Astrocyte (in vitro differentiated cells and primary cell): ENCODE data around the gene TRAF3IP1.

Experiments
- EZH2 ChIP-seq: IDR thresholded peaks from 2 replicates; pipeline ENCODE4 v1.6.1; 2012; ENCODE audit warnings: mild to moderate bottlenecking, low read length, inconsistent platforms; ENCODE audit not compliant: insufficient read depth
- TF ChIP-seq, protein P1 (sequence below): IDR thresholded peaks from 2 replicates; pipeline ENCODE4 v1.5.1; 2011; ENCODE audit warnings: low read depth, mild to moderate bottlenecking, inconsistent platforms, low read length, moderate library complexity; ENCODE audit not compliant: insufficient read depth

DNA sequence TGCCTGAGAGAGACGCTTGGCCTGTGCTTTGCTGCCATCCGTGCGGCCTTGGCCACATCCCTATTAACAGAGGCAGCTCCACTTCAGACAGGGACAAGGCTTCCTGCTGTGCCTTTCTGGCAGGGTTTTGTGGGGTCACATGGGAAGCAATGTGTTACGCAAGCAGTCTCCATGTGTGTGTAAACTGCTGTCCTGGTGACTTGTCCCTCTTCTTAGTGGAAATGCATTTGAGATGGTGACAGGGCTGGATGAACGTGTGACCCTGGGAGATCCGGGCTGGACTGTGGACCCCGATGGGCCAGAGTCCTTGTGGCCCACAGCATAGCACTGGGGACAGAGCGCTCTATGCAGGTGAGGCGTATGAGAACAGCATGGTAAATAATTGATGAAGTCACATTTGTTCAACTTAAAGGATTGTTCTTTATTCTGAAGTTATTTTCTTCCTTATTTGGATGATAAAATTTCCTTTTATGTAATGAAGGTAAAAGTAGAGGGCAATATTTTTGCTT lies 129.6 kb downstream of the TRAF3IP1 start:
- TF ChIP-seq EZH2, result no peak
- TF ChIP-seq, protein P1, sequence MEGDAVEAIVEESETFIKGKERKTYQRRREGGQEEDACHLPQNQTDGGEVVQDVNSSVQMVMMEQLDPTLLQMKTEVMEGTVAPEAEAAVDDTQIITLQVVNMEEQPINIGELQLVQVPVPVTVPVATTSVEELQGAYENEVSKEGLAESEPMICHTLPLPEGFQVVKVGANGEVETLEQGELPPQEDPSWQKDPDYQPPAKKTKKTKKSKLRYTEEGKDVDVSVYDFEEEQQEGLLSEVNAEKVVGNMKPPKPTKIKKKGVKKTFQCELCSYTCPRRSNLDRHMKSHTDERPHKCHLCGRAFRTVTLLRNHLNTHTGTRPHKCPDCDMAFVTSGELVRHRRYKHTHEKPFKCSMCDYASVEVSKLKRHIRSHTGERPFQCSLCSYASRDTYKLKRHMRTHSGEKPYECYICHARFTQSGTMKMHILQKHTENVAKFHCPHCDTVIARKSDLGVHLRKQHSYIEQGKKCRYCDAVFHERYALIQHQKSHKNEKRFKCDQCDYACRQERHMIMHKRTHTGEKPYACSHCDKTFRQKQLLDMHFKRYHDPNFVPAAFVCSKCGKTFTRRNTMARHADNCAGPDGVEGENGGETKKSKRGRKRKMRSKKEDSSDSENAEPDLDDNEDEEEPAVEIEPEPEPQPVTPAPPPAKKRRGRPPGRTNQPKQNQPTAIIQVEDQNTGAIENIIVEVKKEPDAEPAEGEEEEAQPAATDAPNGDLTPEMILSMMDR, result no peak
